SK-N-SH treated with all-trans-retinoic acid at 6 μM for 48 hours (cell line): ENCODE data around the gene OMP.

Experiments
- CREB5 ChIP-seq: fragments of 250-450 bp; sonication (Bioruptor Pico); IDR thresholded peaks from 2 replicates; pipeline ENCODE4 v1.5.1; 2020; ENCODE audit warnings: low read depth, mild to moderate bottlenecking, moderate library complexity
- CSRNP3 ChIP-seq: fragments of 250-450 bp; sonication (Bioruptor Pico); IDR thresholded peaks from 2 replicates; pipeline ENCODE4 v1.5.1; 2021; ENCODE audit warnings: mild to moderate bottlenecking, moderate library complexity
- POU6F1 ChIP-seq: fragments of 250-450 bp; sonication (Bioruptor Pico); IDR thresholded peaks from 2 replicates; pipeline ENCODE4 v1.8.0; 2021; ENCODE audit warnings: low read depth, mild to moderate bottlenecking, moderate library complexity, borderline replicate concordance
- RARB ChIP-seq: fragments of 250-450 bp; sonication (Bioruptor Pico); IDR thresholded peaks from 2 replicates; pipeline ENCODE4 v1.8.0; 2021; ENCODE audit warnings: mild to moderate bottlenecking, moderate library complexity
- ZC3H10 ChIP-seq: fragments of 250-450 bp; sonication (Bioruptor Pico); IDR thresholded peaks from 2 replicates; pipeline ENCODE4 v1.5.1; 2021; ENCODE audit warnings: mild to moderate bottlenecking, moderate library complexity
- ZFP30 ChIP-seq: fragments of 450-650 bp; formaldehyde crosslinking; IDR thresholded peaks from 2 replicates; pipeline ENCODE4 v1.5.0; 2022; ENCODE audit warnings: mild to moderate bottlenecking, moderate library complexity
- TF ChIP-seq, protein P1 (sequence below): fragments of 250-450 bp; sonication (Bioruptor Pico); IDR thresholded peaks from 2 replicates; pipeline ENCODE4 v1.8.0; 2020; ENCODE audit warnings: mild to moderate bottlenecking, moderate library complexity, borderline replicate concordance

DNA sequence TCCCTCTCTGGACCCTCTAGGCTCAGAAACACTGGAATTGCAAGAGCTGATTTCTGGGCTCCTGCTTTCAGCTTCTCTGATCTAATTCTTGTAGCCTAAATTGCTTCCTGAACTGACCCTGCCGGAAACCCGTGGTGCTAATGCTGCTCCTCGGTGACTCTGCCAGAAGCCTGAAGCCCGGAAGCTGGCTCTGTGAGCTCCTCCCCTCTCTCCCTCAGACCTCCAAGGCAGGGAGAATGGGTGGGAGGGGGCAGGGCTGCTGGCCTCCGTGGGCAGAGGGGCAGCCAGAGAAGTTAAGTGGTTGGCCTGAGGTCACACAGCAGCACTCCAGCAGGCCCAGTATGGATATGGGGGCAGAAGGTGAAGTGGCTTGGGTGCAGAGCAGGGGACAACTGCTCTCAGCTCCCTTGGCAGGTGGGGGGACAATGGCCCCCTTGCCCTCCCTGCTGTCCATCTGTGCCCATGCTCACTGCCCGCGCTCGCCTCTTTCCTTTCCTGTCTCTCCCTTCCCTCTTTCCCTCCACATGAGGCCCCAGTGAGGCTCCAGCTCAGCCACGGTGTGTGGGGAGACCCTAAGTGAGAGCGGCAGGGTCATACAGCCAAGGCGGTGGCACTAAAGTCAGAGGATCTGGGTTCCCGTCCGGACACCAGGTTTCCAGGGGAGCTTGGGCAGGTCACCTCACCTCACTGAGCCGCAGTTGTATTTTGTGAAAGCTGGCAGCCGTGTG is 19.6 kb upstream of the OMP start:
- TF ChIP-seq, protein P1, sequence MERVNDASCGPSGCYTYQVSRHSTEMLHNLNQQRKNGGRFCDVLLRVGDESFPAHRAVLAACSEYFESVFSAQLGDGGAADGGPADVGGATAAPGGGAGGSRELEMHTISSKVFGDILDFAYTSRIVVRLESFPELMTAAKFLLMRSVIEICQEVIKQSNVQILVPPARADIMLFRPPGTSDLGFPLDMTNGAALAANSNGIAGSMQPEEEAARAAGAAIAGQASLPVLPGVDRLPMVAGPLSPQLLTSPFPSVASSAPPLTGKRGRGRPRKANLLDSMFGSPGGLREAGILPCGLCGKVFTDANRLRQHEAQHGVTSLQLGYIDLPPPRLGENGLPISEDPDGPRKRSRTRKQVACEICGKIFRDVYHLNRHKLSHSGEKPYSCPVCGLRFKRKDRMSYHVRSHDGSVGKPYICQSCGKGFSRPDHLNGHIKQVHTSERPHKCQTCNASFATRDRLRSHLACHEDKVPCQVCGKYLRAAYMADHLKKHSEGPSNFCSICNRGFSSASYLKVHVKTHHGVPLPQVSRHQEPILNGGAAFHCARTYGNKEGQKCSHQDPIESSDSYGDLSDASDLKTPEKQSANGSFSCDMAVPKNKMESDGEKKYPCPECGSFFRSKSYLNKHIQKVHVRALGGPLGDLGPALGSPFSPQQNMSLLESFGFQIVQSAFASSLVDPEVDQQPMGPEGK, result no peak
- TF ChIP-seq CREB5 (no peak), ZFP30 (no peak), RARB (CRISPR knock-in tag) (no peak), CSRNP3 (CRISPR knock-in tag) (no peak), POU6F1 (no peak), ZC3H10 (CRISPR knock-in tag) (no peak)
